GM12878 (cell line): ENCODE measurements around the gene MSH3.

Experiments
- BCL3 ChIP-seq: IDR thresholded peaks from 2 replicates; pipeline ENCODE4 v1.6.1; 2011; ENCODE audit warnings: borderline replicate concordance, low read depth, mild to moderate bottlenecking, moderate library complexity, low read length; ENCODE audit not compliant: insufficient read depth, poor library complexity, severe bottlenecking
- NR2C2 ChIP-seq: IDR thresholded peaks from 2 replicates; pipeline ENCODE4 v1.6.1; 2011; ENCODE audit warnings: borderline replicate concordance, low read depth; ENCODE audit not compliant: control insufficient read depth, insufficient read length
- REST ChIP-seq: IDR thresholded peaks from 2 replicates; pipeline ENCODE4 v1.6.1; 2012; ENCODE audit warnings: mild to moderate bottlenecking, low read depth, low read length
- SPI1 ChIP-seq: IDR thresholded peaks from 2 replicates; pipeline ENCODE4 v1.6.1; 2011; ENCODE audit warnings: low read depth, mild to moderate bottlenecking, low read length, moderate library complexity, borderline replicate concordance; ENCODE audit not compliant: insufficient read depth
- ZBTB33 ChIP-seq: fragments of 450-650 bp; IDR thresholded peaks from 2 replicates; pipeline ENCODE4 v1.6.1; 2017; ENCODE audit warnings: mild to moderate bottlenecking
- ZBTB40 ChIP-seq: fragments of 450-650 bp; IDR thresholded peaks from 2 replicates; pipeline ENCODE4 v1.6.1; 2016; ENCODE audit warnings: mild to moderate bottlenecking, moderate library complexity, borderline replicate concordance

GRCh38 chr5:80672140-80672736 is 17.8 kb downstream of the MSH3 start:
- TF ChIP-seq NR2C2 = no peak
- no peak for TF ChIP-seq ZBTB33
- no peak for TF ChIP-seq ZBTB40
- no peak for TF ChIP-seq REST
- TF ChIP-seq BCL3 = no peak
- TF ChIP-seq SPI1 = no peak
